Measurements from ENCODE around the gene CNBP. TPM values are rescaled to one million over a fixed set of nuclear protein-coding genes. Genes with fewer than 3 reads are reported as not detected.
A peak's percentile ranks its signal among the peaks of the same experiment; 100 is the strongest.

CNBP gene
- polyA plus RNA-seq, 1 experiment, result 268 TPM

DNA sequence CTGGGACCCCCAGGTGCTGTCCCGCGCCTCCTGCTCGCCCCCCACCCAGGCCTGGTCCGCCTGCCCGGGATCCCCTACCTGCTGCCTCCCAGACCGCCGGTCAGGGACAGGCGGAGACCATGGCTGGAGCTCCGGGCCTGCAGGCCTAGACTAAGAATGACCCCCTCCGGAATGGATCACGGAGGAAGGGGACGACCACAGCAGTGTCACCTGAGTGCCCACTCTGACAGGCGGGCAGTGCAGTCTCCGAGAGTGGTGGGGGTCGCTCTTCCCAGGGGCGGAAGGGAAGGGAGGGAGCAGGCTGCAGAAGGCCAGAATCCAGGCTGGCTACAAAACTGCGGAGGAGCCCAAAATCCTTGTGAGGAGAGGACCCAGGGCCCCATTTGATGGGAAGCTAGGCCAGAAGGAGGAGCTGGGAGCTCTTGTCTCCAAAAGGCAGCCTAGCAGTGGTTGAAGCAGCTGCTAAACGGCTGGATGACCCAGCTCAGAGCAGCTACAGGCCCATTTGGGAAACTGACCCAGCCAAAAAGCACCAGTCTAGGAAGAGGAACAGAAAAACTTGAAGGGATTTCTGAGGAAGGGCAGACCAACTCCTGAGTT lies 61.2 kb downstream of the CNBP start:
- peaks cover 6% of the 10 kb centered on the region for H3K36me3 ChIP-seq (ENCODE audit: control insufficient read depth, insufficient read depth, low read length)
- POLR2A ChIA-PET, result interaction anchor here (0.6 kb wide), 1 partner anchor 243 kb away, joined by 3 read pairs; the partner anchor contains the start of gene ACAD9
- no peak for DNase-seq (ENCODE audit: low read depth)
- H3K27me3 ChIP-seq (ENCODE audit: control insufficient read depth, insufficient read depth, low read length), result no peaks in the 10 kb centered on the region
- CTCF ChIA-PET, result interaction anchor here (0.6 to 2.1 kb wide), 6 partner anchors 22 to 152 kb away, joined by 3 to 4 read pairs (median 3); no protein-coding TSS in a partner anchor
- H3K4me3 ChIP-seq (ENCODE audit: low read depth, low read length), result no peak overlapping the region; the same call in 1 of the 2 replicates
- no peak for TF ChIP-seq CTCF (IDR thresholded peaks at IDR 0.05; ENCODE audit: insufficient read depth, low read depth, low read length)

- POLR2A ChIA-PET, result interaction anchor here (0.5 to 0.6 kb wide), 2 partner anchors 66 to 123 kb away, joined by 4 to 5 read pairs; no protein-coding TSS in a partner anchor
- no peaks in the 10 kb centered on the region for H3K27me3 ChIP-seq (ENCODE audit: control insufficient read depth, insufficient read depth, low read length)
- H3K4me3 ChIP-seq (ENCODE audit: low read depth, low read length), result peak within 1 kb of the TSS; percentile 69
- H3K36me3 ChIP-seq (ENCODE audit: control insufficient read depth, insufficient read depth, low read length), result peaks cover 6% of the 10 kb centered on the region
- TF ChIP-seq CTCF (IDR thresholded peaks at IDR 0.05; ENCODE audit: insufficient read depth, low read depth, low read length), result no peak
- DNase-seq (ENCODE audit: low read depth), result no peak
- CTCF ChIA-PET, result interaction anchor here (0.6 to 2.1 kb wide), 4 partner anchors 23 to 152 kb away, joined by 3 to 8 read pairs (median 4); no protein-coding TSS in a partner anchor
These were observed 61.8 kb downstream of the CNBP start, which contains the start of gene RAB43 for GRCh38 chr3:129121792-129122411. Gene RAB43, minus strand, starts transcription at chr3:129121804. Its CDS starts 315 bp downstream, at chr3:129121489.

- Histone ChIP-seq H3K36me3 (ENCODE audit: control insufficient read depth, insufficient read depth, low read length) (peaks cover 6% of the 10 kb centered on the region), H3K4me3 (ENCODE audit: low read depth, low read length) (peak overlapping the region; percentile 69), H3K27me3 (ENCODE audit: control insufficient read depth, insufficient read depth, low read length) (no peaks in the 10 kb centered on the region)
- TF ChIP-seq CTCF (IDR thresholded peaks at IDR 0.05; ENCODE audit: insufficient read depth, low read depth, low read length), result no peak
- DNase-seq (ENCODE audit: low read depth), result no peak
- ChIA-PET POLR2A (interaction anchor here (0.5 to 0.6 kb wide), 2 partner anchors 67 to 124 kb away, joined by 4 to 5 read pairs; no protein-coding TSS in a partner anchor), CTCF (interaction anchor here (1.9 to 2.1 kb wide), 2 partner anchors 68 to 151 kb away, joined by 8 to 9 read pairs; no protein-coding TSS in a partner anchor)
These were observed 62.5 kb downstream of the CNBP start for GRCh38 chr3:129121016-129121791.

DNA sequence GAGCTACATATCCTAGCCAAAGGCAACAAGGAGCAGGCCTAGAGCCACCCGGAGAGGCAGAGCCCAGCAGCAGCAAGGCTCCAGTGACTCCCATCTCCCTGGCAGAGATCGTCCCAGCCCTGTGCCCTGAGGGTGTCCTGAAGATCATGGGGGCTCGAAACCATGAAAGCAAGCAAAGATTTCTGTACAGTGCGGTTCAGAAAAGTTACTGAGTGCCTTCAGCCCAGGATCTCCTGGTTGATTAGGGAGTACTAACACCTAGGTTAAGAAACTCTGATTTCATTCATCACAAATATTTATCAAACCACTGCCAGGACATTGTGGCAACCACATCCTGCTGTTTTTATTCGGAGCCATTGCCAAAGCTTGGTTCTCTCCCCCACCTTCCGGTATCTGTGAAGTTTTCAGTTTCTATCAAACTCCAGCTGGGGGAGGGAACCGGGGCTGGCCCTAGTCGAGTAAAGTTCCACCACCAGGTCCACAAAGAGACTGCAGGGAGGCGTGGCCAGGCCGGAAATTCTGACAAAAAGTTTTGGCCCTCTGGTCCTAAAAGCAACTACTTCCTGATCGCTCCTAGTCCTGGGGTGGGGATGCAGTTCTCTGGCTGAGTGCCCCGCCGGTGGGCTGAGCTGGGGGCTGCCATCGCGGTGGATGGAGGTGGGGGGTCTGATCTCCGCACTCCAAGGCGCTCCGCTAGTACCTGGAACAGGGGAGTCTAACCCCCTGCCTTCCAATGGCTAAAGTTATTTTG lies 63.3 kb downstream of the CNBP start:
- peak; percentile 45 for TF ChIP-seq CTCF (IDR thresholded peaks at IDR 0.05; ENCODE audit: insufficient read depth, low read depth, low read length)
- peak overlapping the region; percentile 69 for H3K4me3 ChIP-seq (ENCODE audit: low read depth, low read length)
- ChIA-PET POLR2A (no interaction called here), CTCF (interaction anchor here (1.1 to 2.1 kb wide), 4 partner anchors 42 to 150 kb away, joined by 3 to 9 read pairs (median 6); no protein-coding TSS in a partner anchor)
- DNase-seq (ENCODE audit: low read depth), result peak; percentile 72
- peaks cover 6% of the 10 kb centered on the region for H3K36me3 ChIP-seq (ENCODE audit: control insufficient read depth, insufficient read depth, low read length)
- no peaks in the 10 kb centered on the region for H3K27me3 ChIP-seq (ENCODE audit: control insufficient read depth, insufficient read depth, low read length)

Measured in BJ (cell line).